Measurements from ENCODE around the gene PRAMEF18.
"Not testable (repeated sequence)": the region's sequence is repeated elsewhere in the genome, so short reads cannot be mapped to it uniquely, and the experiment has no call there.

The PRAMEF18 gene

GRCh38 chr1:13225675-13226204, at the start of gene PRAMEF18:
Gene PRAMEF18, minus strand, starts transcription at chr1:13226154. Its CDS starts 48 bp downstream, at chr1:13226106.
- not testable (repeated sequence) for DNase-seq

- DNase-seq = not testable (repeated sequence)
Observed at GRCh38 chr1:13265124-13265523, 39.2 kb upstream of the PRAMEF18 start.

- not testable (repeated sequence) for DNase-seq
Observed at GRCh38 chr1:13253898-13254297, 27.9 kb upstream of the PRAMEF18 start, which contains the start of gene PRAMEF5. Gene PRAMEF5, plus strand, starts transcription at chr1:13254198. Its CDS starts 5,071 bp downstream, at chr1:13259269.

GRCh38 chr1:13247122-13247521, 21.2 kb upstream of the PRAMEF18 start:
- DNase-seq = not testable (repeated sequence)

GRCh38 chr1:13246554-13246871, 20.6 kb upstream of the PRAMEF18 start:
- DNase-seq = not testable (repeated sequence)

GRCh38 chr1:13245841-13246553, 20.0 kb upstream of the PRAMEF18 start:
- not testable (repeated sequence) for DNase-seq

- not testable (repeated sequence) for DNase-seq
Observed at GRCh38 chr1:13243536-13244263, 17.7 kb upstream of the PRAMEF18 start.

- not testable (repeated sequence) for DNase-seq
Observed at GRCh38 chr1:13239633-13240032, 13.7 kb upstream of the PRAMEF18 start.

- not testable (repeated sequence) for DNase-seq
Observed at GRCh38 chr1:13237572-13237971, 11.6 kb upstream of the PRAMEF18 start.

- DNase-seq = not testable (repeated sequence)
Observed at GRCh38 chr1:13234057-13234456, 8.1 kb upstream of the PRAMEF18 start.

GRCh38 chr1:13232056-13232455, 6.1 kb upstream of the PRAMEF18 start:
- DNase-seq = not testable (repeated sequence)

- DNase-seq = peak; percentile 76
Observed at GRCh38 chr1:13231061-13231750, 5.3 kb upstream of the PRAMEF18 start.

GRCh38 chr1:13230601-13231000, 4.6 kb upstream of the PRAMEF18 start:
- DNase-seq = not testable (repeated sequence)

- DNase-seq = not testable (repeated sequence)
Observed at GRCh38 chr1:13230096-13230495, 4.1 kb upstream of the PRAMEF18 start.

- peak; percentile 62 for DNase-seq
Observed at GRCh38 chr1:13228343-13228781, 2.4 kb upstream of the PRAMEF18 start.

GRCh38 chr1:13227271-13228055, 1.5 kb upstream of the PRAMEF18 start:
- not testable (repeated sequence) for DNase-seq

- DNase-seq = no peak
Observed at GRCh38 chr1:13224480-13225060, 1.4 kb downstream of the PRAMEF18 start.

GRCh38 chr1:13222788-13223187, 3.2 kb downstream of the PRAMEF18 start:
- not testable (repeated sequence) for DNase-seq

GRCh38 chr1:13219203-13219602, 6.8 kb downstream of the PRAMEF18 start:
- DNase-seq = not testable (repeated sequence)

GRCh38 chr1:13216619-13217018, 9.3 kb downstream of the PRAMEF18 start:
- not testable (repeated sequence) for DNase-seq

GRCh38 chr1:13208712-13209111, 17.2 kb downstream of the PRAMEF18 start:
- not testable (repeated sequence) for DNase-seq

GRCh38 chr1:13201309-13201708, 24.6 kb downstream of the PRAMEF18 start, which contains the start of gene PRAMEF13:
Gene PRAMEF13, minus strand, starts transcription at chr1:13201409. Its CDS starts 1,820 bp downstream, at chr1:13199589.
- DNase-seq = not testable (repeated sequence)

Measured in NCI-H82 (cell line).